ENCODE results near the gene TMEM266. TPM values are rescaled to one million over a fixed set of nuclear protein-coding genes. Genes with fewer than 3 reads are reported as not detected.

TMEM266 gene
- total and polyA plus RNA-seq, 2 donors: 0.11 to 0.16 TPM

- H3K4me3 ChIP-seq (ENCODE audit: low read depth, low read length): no peak overlapping the region
- H3K36me3 ChIP-seq (ENCODE audit: insufficient read depth): no peaks in the 10 kb centered on the region
- 79% methylated on average over 2 of the region's 2 CpGs for WGBS
- DNase-seq (ENCODE audit: extremely low spot score): no peak
- H3K4me1 ChIP-seq (ENCODE audit: insufficient read depth): no peaks in the 10 kb centered on the region
- H3K27ac ChIP-seq (ENCODE audit: low read depth): no peak overlapping the region
These were observed 24.5 kb downstream of the TMEM266 start for GRCh38 chr15:76084256-76084655.

DNA sequence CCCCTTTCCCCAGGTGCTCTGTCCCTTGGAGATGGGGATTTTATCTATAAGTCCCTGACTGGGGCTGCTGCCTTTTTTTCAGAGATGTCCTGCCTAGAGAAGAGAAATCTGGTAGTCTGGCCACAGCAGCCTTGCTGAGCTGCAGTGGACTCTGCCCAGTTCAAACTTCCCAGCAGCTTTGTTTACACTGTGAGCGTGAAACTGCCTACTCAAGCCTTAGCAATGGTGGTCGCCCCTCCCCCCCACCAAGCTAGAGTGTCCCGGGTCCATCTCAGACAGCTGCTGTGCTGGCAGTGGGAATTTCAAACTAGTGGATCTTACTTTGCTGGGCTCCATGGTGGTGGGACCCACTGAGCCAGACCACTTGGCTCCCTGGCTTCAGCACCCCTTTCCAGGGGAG is 38.9 kb downstream of the TMEM266 start:
- no peak overlapping the region for H3K4me3 ChIP-seq (ENCODE audit: low read depth, low read length)
- DNase-seq (ENCODE audit: extremely low spot score): no peak
- H3K36me3 ChIP-seq (ENCODE audit: insufficient read depth): no peaks in the 10 kb centered on the region
- no peaks in the 10 kb centered on the region for H3K4me1 ChIP-seq (ENCODE audit: insufficient read depth)
- WGBS: 12% methylated on average over 3 of the region's 3 CpGs
- H3K27ac ChIP-seq (ENCODE audit: low read depth): no peak overlapping the region

DNA sequence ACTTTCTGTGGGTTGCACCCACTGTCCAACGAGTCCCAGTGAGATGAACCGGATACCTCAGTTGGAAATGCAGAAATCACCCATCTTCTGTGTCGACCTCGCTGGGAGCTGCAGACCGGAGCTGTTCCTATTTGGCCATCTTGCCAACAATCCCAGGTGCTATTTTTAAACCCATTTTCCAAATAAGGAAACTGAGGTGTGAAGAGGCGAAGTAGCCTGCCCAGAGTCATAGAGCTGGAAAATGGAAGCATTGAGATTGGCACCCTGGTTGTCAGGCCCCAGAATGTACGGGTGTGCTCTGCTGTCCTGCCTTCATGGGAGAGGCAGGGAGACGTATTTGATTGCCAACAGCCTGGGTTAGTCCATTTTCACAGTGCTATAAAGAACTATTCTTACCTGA is 39.6 kb downstream of the TMEM266 start:
- Histone ChIP-seq H3K27ac (ENCODE audit: low read depth) (no peak overlapping the region), H3K4me1 (ENCODE audit: insufficient read depth) (no peaks in the 10 kb centered on the region), H3K4me3 (ENCODE audit: low read depth, low read length) (no peak overlapping the region), H3K36me3 (ENCODE audit: insufficient read depth) (no peaks in the 10 kb centered on the region)
- 83% methylated on average over 8 of the region's 8 CpGs for WGBS
- no peak for DNase-seq (ENCODE audit: extremely low spot score)

GRCh38 chr15:76100361-76100760 is 40.6 kb downstream of the TMEM266 start:
- WGBS: 89% methylated on average over 2 of the region's 2 CpGs
- H3K36me3 ChIP-seq (ENCODE audit: insufficient read depth): no peaks in the 10 kb centered on the region
- no peak overlapping the region for H3K27ac ChIP-seq (ENCODE audit: low read depth)
- no peaks in the 10 kb centered on the region for H3K4me1 ChIP-seq (ENCODE audit: insufficient read depth)
- H3K4me3 ChIP-seq (ENCODE audit: low read depth, low read length): no peak overlapping the region
- DNase-seq (ENCODE audit: extremely low spot score): no peak

GRCh38 chr15:76101655-76102054 is 41.9 kb downstream of the TMEM266 start:
- no peaks in the 10 kb centered on the region for H3K36me3 ChIP-seq (ENCODE audit: insufficient read depth)
- no peak for DNase-seq (ENCODE audit: extremely low spot score)
- 80% methylated on average over 5 of the region's 5 CpGs for WGBS
- no peak overlapping the region for H3K27ac ChIP-seq (ENCODE audit: low read depth)
- H3K4me3 ChIP-seq (ENCODE audit: low read depth, low read length): no peak overlapping the region
- H3K4me1 ChIP-seq (ENCODE audit: insufficient read depth): no peaks in the 10 kb centered on the region

GRCh38 chr15:76105391-76105790 is 45.6 kb downstream of the TMEM266 start:
- Histone ChIP-seq H3K4me3 (ENCODE audit: low read depth, low read length) (no peak overlapping the region), H3K36me3 (ENCODE audit: insufficient read depth) (no peaks in the 10 kb centered on the region), H3K4me1 (ENCODE audit: insufficient read depth) (no peaks in the 10 kb centered on the region), H3K27ac (ENCODE audit: low read depth) (no peak overlapping the region)
- DNase-seq (ENCODE audit: extremely low spot score): no peak
- WGBS: 83% methylated on average over 3 of the region's 3 CpGs

- no peak overlapping the region for H3K4me3 ChIP-seq (ENCODE audit: low read depth, low read length)
- 76% methylated on average over 6 of the region's 6 CpGs for WGBS
- H3K27ac ChIP-seq (ENCODE audit: low read depth): no peak overlapping the region
- no peaks in the 10 kb centered on the region for H3K36me3 ChIP-seq (ENCODE audit: insufficient read depth)
- no peak for DNase-seq (ENCODE audit: extremely low spot score)
- H3K4me1 ChIP-seq (ENCODE audit: insufficient read depth): no peaks in the 10 kb centered on the region
These were observed 46.1 kb downstream of the TMEM266 start for GRCh38 chr15:76105911-76106310.

- no peak for DNase-seq (ENCODE audit: extremely low spot score)
- H3K27ac ChIP-seq (ENCODE audit: low read depth): no peak overlapping the region
- WGBS: 69% methylated on average over 6 of the region's 6 CpGs
These were observed 47.4 kb downstream of the TMEM266 start for GRCh38 chr15:76107169-76107568.

DNA sequence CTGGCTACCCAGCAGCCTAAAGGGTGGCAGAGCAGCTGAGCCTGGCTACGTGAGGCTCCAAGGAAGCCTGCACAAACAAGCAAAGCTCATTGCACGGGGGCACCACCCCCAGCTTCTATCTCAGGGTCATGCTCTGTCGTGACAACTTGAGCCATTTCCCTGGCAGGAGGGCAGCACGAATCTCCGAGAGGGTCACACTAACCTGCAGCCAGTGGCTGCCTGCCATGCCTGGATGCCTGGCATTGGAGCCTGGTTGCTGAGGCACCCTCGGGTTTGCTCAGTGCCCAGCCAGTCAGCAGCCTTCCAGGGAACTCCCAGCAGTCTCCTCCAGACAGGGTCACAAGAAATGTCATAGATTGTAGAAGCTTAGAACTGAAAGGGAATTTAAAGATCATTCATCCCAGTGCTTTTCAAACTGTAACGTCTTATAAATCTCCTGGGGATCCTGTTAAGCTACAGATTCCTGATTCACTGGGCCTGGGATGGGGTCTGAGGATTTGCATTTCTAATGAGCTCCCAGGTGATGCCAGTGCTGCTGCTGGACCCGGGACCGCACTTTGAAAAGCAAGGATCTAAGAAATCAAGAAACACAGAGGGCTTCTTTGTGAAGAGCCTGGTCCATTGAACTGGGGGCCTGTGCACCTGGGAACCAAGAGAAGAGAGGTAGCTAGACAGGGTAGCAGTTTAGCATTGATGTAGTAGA is 48.4 kb downstream of the TMEM266 start:
- Histone ChIP-seq H3K4me3 (ENCODE audit: low read depth, low read length) (no peak overlapping the region), H3K27ac (ENCODE audit: low read depth) (no peak overlapping the region), H3K4me1 (ENCODE audit: insufficient read depth) (no peaks in the 10 kb centered on the region), H3K36me3 (ENCODE audit: insufficient read depth) (no peaks in the 10 kb centered on the region)
- no peak for DNase-seq (ENCODE audit: extremely low spot score)
- 39% methylated on average over 9 of the region's 9 CpGs for WGBS

More at GRCh38 chr15:76107169-76107568, 47.4 kb downstream of the TMEM266 start:
- H3K4me1 ChIP-seq (ENCODE audit: insufficient read depth): no peaks in the 10 kb centered on the region
- H3K4me3 ChIP-seq (ENCODE audit: low read depth, low read length): no peak overlapping the region
- no peaks in the 10 kb centered on the region for H3K36me3 ChIP-seq (ENCODE audit: insufficient read depth)

DNA sequence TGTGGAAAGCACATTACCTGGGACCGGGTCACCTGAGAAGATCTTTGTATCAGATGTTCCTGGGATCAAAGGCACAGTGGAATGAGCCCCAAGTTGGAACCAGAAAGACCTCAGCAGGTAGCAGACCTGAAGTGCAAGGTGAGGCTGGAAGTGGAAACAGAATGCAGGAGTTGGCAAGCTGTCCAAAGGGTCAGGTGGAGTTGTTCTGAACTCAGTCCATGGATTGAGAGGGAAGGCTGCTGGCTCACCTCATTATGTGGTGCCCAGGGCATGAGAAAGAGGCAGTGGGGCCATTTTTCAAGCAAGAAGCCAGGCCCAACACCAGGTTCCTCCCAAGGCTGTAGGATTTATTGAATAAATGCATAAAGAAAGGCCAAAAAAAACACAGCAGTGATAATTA is 49.3 kb downstream of the TMEM266 start:
- Histone ChIP-seq H3K36me3 (ENCODE audit: insufficient read depth) (no peaks in the 10 kb centered on the region), H3K27ac (ENCODE audit: low read depth) (no peak overlapping the region), H3K4me1 (ENCODE audit: insufficient read depth) (no peaks in the 10 kb centered on the region), H3K4me3 (ENCODE audit: low read depth, low read length) (no peak overlapping the region)
- DNase-seq (ENCODE audit: extremely low spot score): no peak
- WGBS: 83% methylated on average over 1 of the region's 1 CpG

GRCh38 chr15:76114561-76114960 is 54.8 kb downstream of the TMEM266 start:
- Histone ChIP-seq H3K4me3 (ENCODE audit: low read depth, low read length) (no peak overlapping the region), H3K36me3 (ENCODE audit: insufficient read depth) (no peaks in the 10 kb centered on the region), H3K4me1 (ENCODE audit: insufficient read depth) (no peaks in the 10 kb centered on the region), H3K27ac (ENCODE audit: low read depth) (no peak overlapping the region)
- no peak for DNase-seq (ENCODE audit: extremely low spot score)
- 74% methylated on average over 3 of the region's 3 CpGs for WGBS

- no peak overlapping the region for H3K4me3 ChIP-seq (ENCODE audit: low read depth, low read length)
- no peaks in the 10 kb centered on the region for H3K4me1 ChIP-seq (ENCODE audit: insufficient read depth)
- 36% methylated on average over 15 of the region's 15 CpGs for WGBS
- no peak for DNase-seq (ENCODE audit: extremely low spot score)
- H3K36me3 ChIP-seq (ENCODE audit: insufficient read depth): no peaks in the 10 kb centered on the region
- no peak overlapping the region for H3K27ac ChIP-seq (ENCODE audit: low read depth)
These were observed 56.5 kb downstream of the TMEM266 start for GRCh38 chr15:76116138-76116885.

DNA sequence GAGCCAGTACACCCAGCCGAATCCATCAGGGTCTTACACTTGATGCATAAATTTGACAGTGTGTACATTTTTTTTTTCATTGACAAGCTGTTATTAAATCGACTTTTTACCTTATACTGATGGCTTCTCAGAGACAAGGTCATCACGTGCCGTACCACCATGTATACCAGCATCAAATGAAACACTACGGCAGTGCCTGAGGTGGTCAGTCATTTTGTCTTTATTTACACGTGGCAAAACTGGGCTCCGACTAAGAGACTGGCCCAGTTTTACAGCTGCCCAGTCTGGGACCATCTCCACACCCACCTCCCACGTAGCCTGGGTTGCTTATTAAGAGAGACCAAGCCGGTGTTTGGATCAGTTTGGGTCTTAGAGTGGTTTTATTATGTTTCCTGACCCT is 57.4 kb downstream of the TMEM266 start:
- DNase-seq (ENCODE audit: extremely low spot score): no peak
- whole genome bisulfite sequencing: 75% methylated on average over 9 of the region's 9 CpGs
- H3K27ac ChIP-seq (ENCODE audit: low read depth): no peak overlapping the region
- H3K4me1 ChIP-seq (ENCODE audit: insufficient read depth): no peaks in the 10 kb centered on the region
- no peaks in the 10 kb centered on the region for H3K36me3 ChIP-seq (ENCODE audit: insufficient read depth)
- no peak overlapping the region for H3K4me3 ChIP-seq (ENCODE audit: low read depth, low read length)

DNA sequence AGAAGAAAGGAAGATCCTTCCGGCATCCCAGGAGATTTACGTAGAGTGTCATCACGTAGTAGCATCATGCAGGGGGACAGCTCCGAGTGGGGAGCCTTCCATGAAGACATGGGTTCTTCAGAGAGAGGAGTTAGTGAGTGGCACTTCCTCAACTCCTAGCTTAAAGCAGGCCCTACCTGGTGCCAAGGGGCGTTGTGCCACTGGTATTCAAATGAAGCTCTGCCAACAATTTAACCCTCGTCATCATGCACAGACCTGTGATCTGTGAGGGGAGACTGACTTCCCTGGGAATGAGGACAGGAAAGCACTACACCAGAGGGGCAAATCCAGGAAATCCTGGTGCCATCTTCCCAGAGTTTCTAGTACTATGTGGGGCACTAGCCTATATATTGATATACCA is 59.0 kb downstream of the TMEM266 start:
- Histone ChIP-seq H3K4me3 (ENCODE audit: low read depth, low read length) (no peak overlapping the region), H3K4me1 (ENCODE audit: insufficient read depth) (no peaks in the 10 kb centered on the region), H3K27ac (ENCODE audit: low read depth) (no peak overlapping the region), H3K36me3 (ENCODE audit: insufficient read depth) (no peaks in the 10 kb centered on the region)
- DNase-seq (ENCODE audit: extremely low spot score): no peak
- 77% methylated on average over 6 of the region's 6 CpGs for WGBS

All from urinary bladder (tissue), 4 donors.